SU-DHL-6 (cell line): ENCODE results near the gene CYB5A.

Experiments used
- CTCF ChIP-seq: fragments of 200-600 bp; sonication (generic); IDR thresholded peaks from one replicate; pipeline ENCODE4 v1.5.1; 2017; ENCODE audit warnings: antibody characterized with exemption, mild to moderate bottlenecking, low read length, moderate library complexity; ENCODE audit not compliant: insufficient read depth, poor library complexity, severe bottlenecking
- EZH2phosphoT487 ChIP-seq: fragments of 200-600 bp; sonication (generic), shearing (Covaris generic); conservative IDR thresholded peaks from 2 replicates; pipeline ENCODE4 v1.6.1; 2018; ENCODE audit warnings: mild to moderate bottlenecking, antibody characterized with exemption, low read length, moderate library complexity, mixed read lengths

- TF ChIP-seq CTCF (no peak), EZH2phosphoT487 (no peak)
Measured at GRCh38 chr18:74228312-74228711, 63.5 kb downstream of the CYB5A start.
